ENCODE data around the gene MMP15.
"Not testable (repeated sequence)": the region's sequence is repeated elsewhere in the genome, so short reads cannot be mapped to it uniquely, and the experiment has no call there.

MMP15 gene

GRCh38 chr16:58086381-58087208 is 61.0 kb downstream of the MMP15 start:
- no peak for DNase-seq (ENCODE audit: low read depth)

GRCh38 chr16:58087209-58087913 is 61.8 kb downstream of the MMP15 start:
- no peak for DNase-seq (ENCODE audit: low read depth)

GRCh38 chr16:58088091-58088490 is 62.5 kb downstream of the MMP15 start:
- DNase-seq (ENCODE audit: low read depth), result no peak

- DNase-seq (ENCODE audit: low read depth), result not testable (repeated sequence)
Observed at GRCh38 chr16:58090396-58090795, 64.8 kb downstream of the MMP15 start.

- DNase-seq (ENCODE audit: low read depth), result no peak
Observed at GRCh38 chr16:58094026-58094425, 68.5 kb downstream of the MMP15 start.

- DNase-seq (ENCODE audit: low read depth), result no peak
Observed at GRCh38 chr16:58094791-58095574, 69.4 kb downstream of the MMP15 start.

GRCh38 chr16:58095575-58095960 is 70.0 kb downstream of the MMP15 start:
- not testable (repeated sequence) for DNase-seq (ENCODE audit: low read depth)

GRCh38 chr16:58096249-58096648 is 70.7 kb downstream of the MMP15 start:
- no peak for DNase-seq (ENCODE audit: low read depth)
